NCI-H1436 treated with DMSO at 0.1 percent for 48 hours (cell line): ENCODE data around the gene PTPRN2.

Experiments used
- DNase-seq: peaks from one replicate; lab custom pipeline; 2025; lab: John Stamatoyannopoulos, UW

The PTPRN2 gene

GRCh38 chr7:158015403-158016179, 572.0 kb downstream of the PTPRN2 start:
- no peak for DNase-seq

GRCh38 chr7:158014976-158015375, 572.6 kb downstream of the PTPRN2 start:
- no peak for DNase-seq

GRCh38 chr7:158013085-158013668, 574.4 kb downstream of the PTPRN2 start:
- no peak for DNase-seq

GRCh38 chr7:158011941-158012340, 575.7 kb downstream of the PTPRN2 start:
- no peak for DNase-seq

DNA sequence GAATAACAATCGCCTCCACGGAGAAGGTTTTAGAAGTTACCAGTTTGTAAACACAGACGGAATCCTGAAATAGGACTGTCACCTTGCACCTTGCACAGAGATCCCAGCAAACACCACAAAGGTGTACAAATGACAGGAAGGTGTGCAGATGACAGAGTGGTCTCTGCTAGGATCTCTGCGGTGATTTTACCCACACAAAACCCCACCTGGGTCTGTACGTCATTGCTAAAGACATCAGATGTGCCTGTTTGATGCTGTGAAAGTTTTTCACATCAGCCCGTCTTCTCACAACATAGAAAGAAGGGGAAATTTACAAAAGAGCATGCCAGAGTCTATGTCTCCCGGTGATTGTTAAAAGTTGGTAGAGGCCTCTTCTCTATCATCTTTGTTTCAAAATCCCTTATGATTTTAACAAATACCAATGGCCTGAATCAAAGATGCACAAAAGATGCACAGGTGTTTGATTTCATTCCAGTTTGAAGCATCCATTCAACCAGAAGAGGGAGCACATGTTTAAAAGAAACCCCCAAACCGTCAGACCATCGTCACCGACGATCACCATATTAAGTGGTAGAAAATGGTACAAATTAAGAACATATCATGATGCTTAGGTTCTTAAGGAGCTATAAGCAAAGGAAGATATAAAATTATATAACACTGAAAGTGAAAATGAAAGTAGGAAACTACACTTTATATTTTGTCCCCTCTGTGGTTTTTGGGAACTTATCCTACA, 576.5 kb downstream of the PTPRN2 start:
- DNase-seq: no peak

- no peak for DNase-seq
Measured at GRCh38 chr7:158009886-158010285, 577.7 kb downstream of the PTPRN2 start.

- DNase-seq: no peak
Measured at GRCh38 chr7:158008267-158008666, 579.4 kb downstream of the PTPRN2 start.

DNA sequence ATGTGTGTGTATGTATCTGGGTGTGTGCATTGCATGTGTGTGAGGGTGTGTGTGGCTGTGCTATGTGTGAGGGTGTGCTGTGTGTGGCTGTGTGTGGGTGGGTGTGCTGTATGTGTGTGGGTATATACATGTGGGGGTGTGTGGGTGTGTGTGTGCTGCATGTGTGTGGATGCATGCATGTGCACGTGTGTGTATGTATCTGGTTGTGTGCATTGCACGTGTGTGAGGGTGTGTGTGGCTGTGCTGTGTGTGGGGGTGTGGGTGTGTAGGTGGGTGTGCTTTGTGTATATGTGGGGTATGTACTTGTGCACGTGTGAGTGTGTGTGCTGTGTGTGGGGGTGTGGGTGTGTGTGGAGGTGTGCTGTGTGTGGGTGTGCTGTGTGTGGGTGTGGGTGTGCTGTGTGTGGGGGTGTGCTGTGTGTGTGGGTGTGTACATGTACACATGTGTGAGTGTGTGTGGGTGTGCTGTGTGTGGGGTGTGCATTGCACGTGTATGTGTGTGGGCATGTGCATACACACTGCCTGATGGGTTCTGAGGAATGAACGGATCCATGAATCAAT, 579.8 kb downstream of the PTPRN2 start:
- no peak for DNase-seq

- no peak for DNase-seq
Measured at GRCh38 chr7:158006841-158007696, 580.6 kb downstream of the PTPRN2 start.

DNA sequence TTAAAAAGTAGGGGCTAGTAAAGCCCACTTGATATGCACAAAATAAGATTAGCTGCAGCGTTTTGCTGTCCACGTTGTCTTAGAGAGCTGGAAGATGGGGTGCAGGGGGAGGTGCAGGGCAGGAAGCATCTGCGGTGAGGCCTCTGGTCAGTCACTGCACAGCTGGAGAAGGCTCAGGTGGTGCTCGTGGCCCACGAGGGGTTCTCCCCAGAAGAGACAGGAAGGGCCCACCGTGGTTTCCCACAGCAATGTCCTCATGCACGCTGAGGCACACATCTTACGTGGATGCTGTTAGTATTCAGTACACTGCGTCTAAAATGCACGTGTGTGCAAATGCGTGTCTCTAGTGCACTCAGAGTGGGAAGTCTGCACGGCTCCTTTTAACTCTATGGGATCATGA, 582.1 kb downstream of the PTPRN2 start:
- DNase-seq: no peak

DNA sequence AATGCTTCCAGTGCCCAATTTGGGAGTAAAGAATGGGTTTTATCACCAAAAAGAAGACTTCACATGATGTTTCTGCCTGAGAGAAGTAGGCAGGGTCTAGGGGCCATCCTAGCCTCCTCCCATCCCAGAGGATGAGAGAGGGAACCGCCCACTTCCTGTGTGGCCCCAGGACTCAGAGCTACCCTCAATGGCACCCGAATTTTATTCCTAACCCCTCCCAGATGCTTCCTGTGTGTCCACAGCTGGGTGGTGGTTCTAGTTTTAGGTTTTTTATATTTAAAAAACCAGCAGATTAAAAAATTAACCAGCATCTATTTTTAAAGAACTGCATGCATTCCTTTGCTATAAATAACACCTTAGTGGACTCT, 583.5 kb downstream of the PTPRN2 start:
- no peak for DNase-seq

DNA sequence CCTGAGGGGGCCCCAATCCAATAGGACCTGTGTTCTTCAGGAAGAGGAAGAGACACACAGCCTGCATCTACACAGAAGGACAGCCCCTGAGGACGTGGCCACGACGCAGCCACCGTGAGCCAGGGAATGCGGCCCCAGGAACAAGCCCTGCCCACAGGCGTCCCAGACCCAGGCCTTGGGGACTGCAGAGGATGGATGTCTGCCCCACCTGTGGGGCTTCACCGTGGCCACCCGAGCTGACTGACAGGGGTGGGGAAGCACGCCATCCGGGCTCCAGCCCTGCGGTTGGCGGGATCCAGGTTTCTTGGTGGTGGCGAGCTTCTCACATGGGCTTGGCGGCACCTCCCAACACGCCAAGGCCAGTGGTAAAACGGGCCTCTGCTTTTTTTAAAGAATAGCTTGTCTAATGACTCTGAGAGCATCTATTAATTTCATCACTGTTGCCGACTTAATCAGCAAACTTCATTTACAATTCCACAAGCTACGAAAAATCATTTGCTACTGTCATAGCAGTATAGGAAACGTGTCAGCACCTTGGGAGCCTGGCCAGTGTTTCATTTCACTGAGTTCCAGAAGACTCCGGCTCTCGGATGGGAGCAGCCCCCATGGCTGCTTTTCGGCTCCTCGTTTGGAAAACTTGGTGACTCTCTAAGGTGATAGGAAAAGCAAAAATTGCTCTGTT, 584.0 kb downstream of the PTPRN2 start:
- no peak for DNase-seq

- no peak for DNase-seq
Measured at GRCh38 chr7:158002486-158003080, 585.0 kb downstream of the PTPRN2 start.

DNA sequence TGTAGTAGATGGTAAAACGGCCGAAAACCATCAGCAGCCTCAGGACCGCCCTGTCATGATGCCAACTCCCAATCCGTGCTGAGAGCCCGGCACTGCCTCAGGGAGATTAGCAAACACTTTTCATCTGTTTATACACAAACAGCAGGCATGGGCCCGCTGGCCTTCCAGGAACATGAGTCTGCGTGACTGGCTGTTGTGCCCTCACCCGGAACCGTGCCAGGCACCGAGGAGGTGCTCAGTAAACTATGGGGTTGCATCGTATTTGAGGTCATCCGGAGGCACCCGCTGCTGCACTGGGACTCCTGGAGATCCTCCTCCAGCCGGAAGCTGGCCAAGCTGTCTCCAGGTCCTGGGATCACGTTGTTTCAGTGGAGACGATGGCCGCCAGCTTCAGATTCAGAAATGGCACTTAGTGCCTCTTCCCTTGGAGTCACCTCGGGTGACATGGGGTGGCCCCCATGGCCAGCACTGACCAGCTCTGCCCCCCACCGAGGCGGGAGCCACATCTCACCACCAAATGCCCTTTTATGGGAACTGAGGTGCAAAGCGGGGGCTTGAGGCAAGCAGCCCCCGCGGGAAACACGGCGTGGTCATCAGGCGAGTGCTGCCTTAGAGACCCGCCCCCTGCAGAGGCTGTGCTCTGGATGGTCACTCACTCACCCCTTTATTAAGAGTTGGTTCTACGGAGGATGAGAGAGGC, 585.9 kb downstream of the PTPRN2 start:
- DNase-seq: no peak

- DNase-seq: no peak
Measured at GRCh38 chr7:158001003-158001402, 586.6 kb downstream of the PTPRN2 start.

GRCh38 chr7:158000160-158000559, 587.5 kb downstream of the PTPRN2 start:
- no peak for DNase-seq

DNA sequence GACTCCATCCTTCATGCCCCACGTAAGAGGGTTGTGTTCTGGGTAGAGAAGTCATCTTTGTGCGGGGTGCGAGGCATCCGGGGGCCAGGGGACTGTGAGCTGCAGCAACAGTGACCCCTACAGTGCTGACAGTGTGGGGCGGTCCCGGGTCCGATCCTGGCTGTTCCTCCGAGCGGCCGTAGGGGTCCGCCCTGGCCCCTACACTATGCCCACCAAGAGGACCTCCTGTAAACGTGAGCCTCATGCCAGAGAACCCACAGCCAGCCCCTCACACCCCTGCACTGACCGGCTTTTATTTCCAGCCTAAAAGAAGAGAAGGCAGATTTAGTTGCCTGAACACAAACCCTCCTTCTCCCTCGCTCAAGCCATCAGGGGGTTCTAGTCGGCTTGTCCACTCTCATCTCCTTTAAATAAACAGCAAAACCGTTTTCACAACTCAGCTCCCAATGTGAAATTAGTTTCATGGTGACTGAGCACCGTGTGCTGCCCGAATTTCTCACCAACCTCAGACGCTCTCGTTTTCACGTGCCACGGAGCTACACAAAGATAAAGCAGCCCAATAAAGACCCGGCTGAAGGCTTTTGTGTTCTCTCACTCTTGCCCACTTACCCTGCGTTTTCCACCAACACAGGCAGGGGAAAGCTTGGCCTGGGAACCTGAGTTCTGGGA, 588.6 kb downstream of the PTPRN2 start:
- no peak for DNase-seq

DNA sequence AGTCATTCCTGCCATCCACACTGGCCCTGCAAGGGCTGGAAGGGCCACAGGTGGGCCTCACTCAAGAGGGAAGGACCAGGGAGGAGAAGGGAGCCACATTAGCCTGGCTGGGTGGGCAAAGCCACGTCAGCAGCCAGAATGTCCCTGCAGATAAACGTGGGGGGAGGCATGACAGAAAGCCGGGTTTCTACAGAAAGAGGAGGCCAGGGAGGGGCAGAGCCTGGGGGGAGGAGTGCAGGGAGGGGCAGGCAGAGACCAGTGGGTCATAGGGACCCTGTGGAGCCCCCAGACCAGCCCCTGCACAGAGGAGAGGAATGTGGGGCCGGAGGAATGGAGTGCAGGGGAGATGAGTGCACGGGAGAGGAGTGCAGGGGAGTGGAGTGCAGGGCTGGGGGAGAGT, 590.2 kb downstream of the PTPRN2 start:
- no peak for DNase-seq

GRCh38 chr7:157997080-157997440, 590.6 kb downstream of the PTPRN2 start:
- no peak for DNase-seq
